Upper lobe of left lung (tissue), 6 donors: ENCODE data around the gene TES. TPM values are rescaled to one million over a fixed set of nuclear protein-coding genes. Genes with fewer than 3 reads are reported as not detected.
A peak's percentile ranks its signal among the peaks of the same experiment; 100 is the strongest.

Experiments used
- ATAC-seq, 2 donors: fragments of 200-7000 bp; cut with Tn5 transposase; one replicate each; pipeline ENCODE4 v1.9.1; 2022; ENCODE audit warnings: mild to moderate bottlenecking in 2 of 2, moderate library complexity in 2 of 2; ENCODE audit not compliant: low FRiP score in 2 of 2
- DNase-seq, 2 donors: peaks; one replicate each; pipeline ENCODE4 v3.0.0-alpha.2; 2019 to 2020
- H3K27ac ChIP-seq, 4 donors: fragments of 200-600 bp; sonication (generic); one replicate each; pipeline ENCODE4 v1.5.1; 2016 to 2019
- H3K27me3 ChIP-seq, 4 donors: fragments of 200-600 bp; sonication (generic); one replicate each; pipeline ENCODE4 v1.5.1; 2017 to 2019
- H3K36me3 ChIP-seq, 4 donors: fragments of 200-600 bp; sonication (generic); one replicate each; pipeline ENCODE4 v1.5.1; 2016 to 2019
- H3K4me1 ChIP-seq, 4 donors: fragments of 200-600 bp; sonication (generic); one replicate each; pipeline ENCODE4 v1.5.1; 2018 to 2019
- H3K4me3 ChIP-seq, 4 donors: fragments of 200-600 bp; sonication (generic); one replicate each; pipeline ENCODE4 v1.5.1; 2017 to 2019; ENCODE audit warnings: mild to moderate bottlenecking in 2 of 4, moderate library complexity in 1 of 4
- H3K9me3 ChIP-seq, 4 donors: fragments of 200-600 bp; sonication (generic); one replicate each; pipeline ENCODE4 v1.5.1; 2018 to 2019
- EP300 ChIP-seq, 4 donors: sonication (generic); formaldehyde crosslinking; IDR thresholded peaks; one replicate each; pipeline ENCODE4 v1.5.1; 2017; ENCODE audit warnings: antibody characterized with exemption in 4 of 4, control low read depth in 2 of 4
- POLR2A ChIP-seq, 4 donors: fragments of 450-650 bp; IDR thresholded peaks; one replicate each; pipeline ENCODE4 v1.5.1; 2016 to 2017; ENCODE audit warnings: antibody characterized with exemption in 4 of 4, mild to moderate bottlenecking in 2 of 4
- POLR2AphosphoS5 ChIP-seq, 2 donors: sonication (generic); formaldehyde crosslinking; IDR thresholded peaks; one replicate each; pipeline ENCODE4 v1.5.1; 2017; ENCODE audit warnings: antibody characterized with exemption in 2 of 2
- WGBS, 2 donors: methylation state at CpG; one replicate each; pipeline ENCODE4 v1.1.5; 2017 to 2018; 5-methylcytosine and 5-hydroxymethylcytosine counted together
- total RNA-seq, 6 donors: library from RNA; depleted of rRNA in 4 of 6; stranded (reverse); fragments of >200 nt in 4 of 6; gene quantifications; one replicate each; pipeline versions ENCODE4 v1.1.0 to v1.2.1, GENCODE V29; 2016 to 2021
- TF ChIP-seq, protein P1 (sequence below), 6 experiments: fragments of 450-650 bp in 4 of 6; fragments of 200-600 bp in 2 of 6; sonication (generic) in 2 of 6; IDR thresholded peaks; one replicate each; pipeline ENCODE4 v1.5.1; 2016 to 2019; ENCODE audit warnings: antibody characterized with exemption in 6 of 6
- donor health status: DM: no; HTN: no; CAD: no; lungs with moderate emphysema.
- donor health status: DM: no; HTN: yes; CAD: no; lungs with severe emphysema.

Gene TES
- total RNA-seq, 6 donors from 2014 or later: 58.0 to 159 (median 87.1) TPM

DNA sequence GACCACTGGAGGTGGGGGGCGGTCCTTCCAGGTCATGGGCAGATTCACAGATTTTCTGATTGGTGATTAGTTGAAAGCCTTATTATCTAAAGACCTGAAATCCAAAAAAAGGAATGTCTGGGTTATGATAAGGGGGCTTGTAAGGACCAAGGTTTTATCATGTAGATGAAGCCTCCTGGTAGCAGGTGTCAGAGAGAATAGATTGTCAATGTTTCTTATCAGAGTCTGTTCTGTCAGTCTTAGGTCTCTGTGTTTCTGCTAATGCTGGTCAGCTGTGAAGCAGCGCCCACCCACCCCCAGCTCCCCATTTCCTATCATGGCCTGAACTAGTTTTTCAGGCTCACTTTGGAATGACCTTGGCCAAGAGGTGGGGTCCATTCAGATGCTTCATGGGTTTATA lies 21.2 kb downstream of the TES start:
- WGBS, 2 donors: 94 to 100% methylated on average over 2 of the region's 2 CpGs
- peaks cover 27 to 41% (median 30%) of the 10 kb centered on the region in 4 donors for H3K4me1 ChIP-seq
- TF ChIP-seq POLR2AphosphoS5 (IDR thresholded peaks at IDR 0.05) (no peak), POLR2A (IDR thresholded peaks at IDR 0.05) (no peak), EP300 (IDR thresholded peaks at IDR 0.05) (no peak)
- TF ChIP-seq, protein P1, sequence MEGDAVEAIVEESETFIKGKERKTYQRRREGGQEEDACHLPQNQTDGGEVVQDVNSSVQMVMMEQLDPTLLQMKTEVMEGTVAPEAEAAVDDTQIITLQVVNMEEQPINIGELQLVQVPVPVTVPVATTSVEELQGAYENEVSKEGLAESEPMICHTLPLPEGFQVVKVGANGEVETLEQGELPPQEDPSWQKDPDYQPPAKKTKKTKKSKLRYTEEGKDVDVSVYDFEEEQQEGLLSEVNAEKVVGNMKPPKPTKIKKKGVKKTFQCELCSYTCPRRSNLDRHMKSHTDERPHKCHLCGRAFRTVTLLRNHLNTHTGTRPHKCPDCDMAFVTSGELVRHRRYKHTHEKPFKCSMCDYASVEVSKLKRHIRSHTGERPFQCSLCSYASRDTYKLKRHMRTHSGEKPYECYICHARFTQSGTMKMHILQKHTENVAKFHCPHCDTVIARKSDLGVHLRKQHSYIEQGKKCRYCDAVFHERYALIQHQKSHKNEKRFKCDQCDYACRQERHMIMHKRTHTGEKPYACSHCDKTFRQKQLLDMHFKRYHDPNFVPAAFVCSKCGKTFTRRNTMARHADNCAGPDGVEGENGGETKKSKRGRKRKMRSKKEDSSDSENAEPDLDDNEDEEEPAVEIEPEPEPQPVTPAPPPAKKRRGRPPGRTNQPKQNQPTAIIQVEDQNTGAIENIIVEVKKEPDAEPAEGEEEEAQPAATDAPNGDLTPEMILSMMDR (IDR thresholded peaks at IDR 0.05): no peak
- no peak for DNase-seq
- no peaks in the 10 kb centered on the region for H3K27me3 ChIP-seq
- H3K9me3 ChIP-seq: no peaks in the 10 kb centered on the region
- no peak for ATAC-seq
- peak overlapping the region in 1 of 4 donors; percentile 42 for H3K27ac ChIP-seq
- H3K4me3 ChIP-seq: no peak overlapping the region
- no peaks in the 10 kb centered on the region for H3K36me3 ChIP-seq

DNA sequence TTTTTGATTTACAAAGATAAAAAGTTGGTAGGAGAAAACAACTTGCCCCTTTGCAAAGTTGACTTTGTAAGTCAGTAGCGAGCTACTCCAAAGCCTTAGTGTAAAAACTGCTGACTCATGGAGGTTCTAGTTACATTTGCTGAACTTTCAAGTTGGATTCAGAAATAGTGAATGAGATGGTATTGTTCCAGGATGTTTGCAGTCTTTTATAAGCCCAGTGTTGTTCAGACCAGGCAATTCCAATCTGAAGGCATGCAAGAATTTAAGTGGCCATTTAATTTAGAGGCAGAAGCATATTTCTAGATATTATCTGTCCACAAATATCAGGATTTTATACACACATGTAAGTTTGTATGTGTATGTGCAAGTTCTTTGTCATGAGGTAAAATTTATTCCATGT lies 21.6 kb downstream of the TES start:
- peaks cover 27 to 41% (median 30%) of the 10 kb centered on the region in 4 donors for H3K4me1 ChIP-seq
- no peaks in the 10 kb centered on the region for H3K9me3 ChIP-seq
- no peak overlapping the region for H3K27ac ChIP-seq
- ATAC-seq: no peak
- TF ChIP-seq EP300 (IDR thresholded peaks at IDR 0.05): no peak
- no peak overlapping the region for H3K4me3 ChIP-seq
- DNase-seq: no peak
- no peaks in the 10 kb centered on the region for H3K36me3 ChIP-seq
- no peaks in the 10 kb centered on the region for H3K27me3 ChIP-seq
- WGBS, 2 donors: 43 to 58% methylated on average over 1 of the region's 1 CpG

- Histone ChIP-seq H3K4me3 (no peak overlapping the region), H3K27me3 (no peaks in the 10 kb centered on the region), H3K9me3 (no peaks in the 10 kb centered on the region), H3K4me1 (peaks cover 27 to 41% (median 30%) of the 10 kb centered on the region in 4 donors), H3K27ac (no peak overlapping the region), H3K36me3 (peaks cover 0 to 2% (median 0%) of the 10 kb centered on the region in 4 donors)
- ATAC-seq (peak in 1 of 2 donors; percentile 5), DNase-seq (no peak)
- no peak for TF ChIP-seq POLR2A (IDR thresholded peaks at IDR 0.05)
- TF ChIP-seq POLR2AphosphoS5 (IDR thresholded peaks at IDR 0.05): no peak
- TF ChIP-seq EP300 (IDR thresholded peaks at IDR 0.05): no peak
- TF ChIP-seq, protein P1 (IDR thresholded peaks at IDR 0.05): no peak
Measured at GRCh38 chr7:116232350-116232749, 22.0 kb downstream of the TES start.

GRCh38 chr7:116232920-116233319 lies 22.6 kb downstream of the TES start:
- no peak for ATAC-seq
- no peaks in the 10 kb centered on the region for H3K9me3 ChIP-seq
- 65 to 69% methylated on average over 1 of the region's 1 CpG for WGBS, 2 donors
- H3K27ac ChIP-seq: no peak overlapping the region
- TF ChIP-seq POLR2A (IDR thresholded peaks at IDR 0.05) (no peak), EP300 (IDR thresholded peaks at IDR 0.05) (no peak), POLR2AphosphoS5 (IDR thresholded peaks at IDR 0.05) (no peak)
- TF ChIP-seq, protein P1 (IDR thresholded peaks at IDR 0.05): no peak
- H3K36me3 ChIP-seq: peaks cover 0 to 5% (median 1%) of the 10 kb centered on the region in 4 donors
- DNase-seq: no peak
- no peaks in the 10 kb centered on the region for H3K27me3 ChIP-seq
- no peak overlapping the region for H3K4me3 ChIP-seq
- H3K4me1 ChIP-seq: peaks cover 27 to 35% (median 30%) of the 10 kb centered on the region in 4 donors

GRCh38 chr7:116234517-116235200 lies 24.3 kb downstream of the TES start:
- H3K9me3 ChIP-seq: no peaks in the 10 kb centered on the region
- no peak overlapping the region for H3K27ac ChIP-seq
- WGBS, 2 donors: 82 to 89% methylated on average over 9 of the region's 9 CpGs
- no peak for ATAC-seq
- H3K27me3 ChIP-seq: no peaks in the 10 kb centered on the region
- no peak overlapping the region for H3K4me3 ChIP-seq
- DNase-seq: no peak
- H3K4me1 ChIP-seq: peaks cover 24 to 27% (median 27%) of the 10 kb centered on the region in 4 donors
- TF ChIP-seq POLR2A (IDR thresholded peaks at IDR 0.05) (no peak), POLR2AphosphoS5 (IDR thresholded peaks at IDR 0.05) (no peak), EP300 (IDR thresholded peaks at IDR 0.05) (no peak)
- TF ChIP-seq, protein P1 (IDR thresholded peaks at IDR 0.05): no peak
- H3K36me3 ChIP-seq: peaks cover 0 to 8% (median 1%) of the 10 kb centered on the region in 4 donors
